Tibial artery (tissue), 4 donors: ENCODE data around the gene RGS7.

Experiments
- DNase-seq, 2 donors: peaks; one replicate each; pipeline ENCODE4 v3.0.0-alpha.2; 2019
- H3K27ac ChIP-seq, 2 donors: fragments of 200-600 bp; sonication (generic) in 1 of 2; 1 replicate in 1 of 2; 2 replicates in 1 of 2; pipeline ENCODE4 v1.5.1; 2018 to 2019; ENCODE audit warnings: mild to moderate bottlenecking in 1 of 2
- H3K27me3 ChIP-seq, 2 donors: fragments of 200-600 bp; sonication (generic) in 1 of 2; one replicate each; pipeline versions ENCODE4 v1.5.1 to v1.6.0; 2016 to 2019
- H3K36me3 ChIP-seq, 3 donors: fragments of 200-600 bp; sonication (generic) in 2 of 3; one replicate each; pipeline ENCODE4 v1.5.1; 2016 to 2019; ENCODE audit warnings: mild to moderate bottlenecking in 2 of 3
- H3K4me1 ChIP-seq, 4 donors: fragments of 200-600 bp; sonication (generic) in 2 of 4; 1 replicate in 3 of 4; 2 replicates in 1 of 4; pipeline ENCODE4 v1.5.1; 2016 to 2019
- H3K4me3 ChIP-seq, 2 donors: fragments of 200-600 bp; sonication (generic) in 1 of 2; 1 replicate in 1 of 2; 2 replicates in 1 of 2; pipeline ENCODE4 v1.5.1; 2018 to 2019; ENCODE audit warnings: mild to moderate bottlenecking in 2 of 2
- H3K9me3 ChIP-seq, 3 donors: fragments of 200-600 bp; sonication (generic) in 1 of 3; one replicate each; pipeline ENCODE4 v1.5.1; 2016 to 2019
- CTCF ChIP-seq, 2 experiments: fragments of 200-600 bp in 1 of 2; fragments of 450-650 bp in 1 of 2; IDR thresholded peaks; one replicate each; pipeline ENCODE4 v1.5.1; 2017 to 2019; ENCODE audit warnings: antibody characterized with exemption in 2 of 2, mild to moderate bottlenecking in 1 of 2, moderate library complexity in 1 of 2
- intact Hi-C: fragments of 100-400 bp; cut with DNase I; formaldehyde crosslinking; loops from one replicate; pipeline ENCODE4 v1.15.0; 2023; ENCODE audit warnings: low total_unique reads

Gene RGS7

GRCh38 chr1:241115784-241116183, 241.2 kb downstream of the RGS7 start:
- TF ChIP-seq CTCF (IDR thresholded peaks at IDR 0.05): no peak
- no peak for DNase-seq

GRCh38 chr1:241114699-241115233, 242.2 kb downstream of the RGS7 start:
- Histone ChIP-seq H3K27ac (no peak overlapping the region), H3K36me3 (no peaks in the 10 kb centered on the region), H3K9me3 (no peaks in the 10 kb centered on the region), H3K4me3 (no peak overlapping the region), H3K4me1 (no peaks in the 10 kb centered on the region), H3K27me3 (no peaks in the 10 kb centered on the region)
- intact Hi-C loops: no loop called here
- no peak for TF ChIP-seq CTCF (IDR thresholded peaks at IDR 0.05)
- DNase-seq: no peak

More at GRCh38 chr1:241115784-241116183, 241.2 kb downstream of the RGS7 start:
- Histone ChIP-seq H3K4me3 (no peak overlapping the region), H3K27me3 (no peaks in the 10 kb centered on the region), H3K4me1 (no peaks in the 10 kb centered on the region), H3K9me3 (no peaks in the 10 kb centered on the region), H3K27ac (no peak overlapping the region), H3K36me3 (no peaks in the 10 kb centered on the region)
- intact Hi-C loops: no loop called here

- intact Hi-C loops: no loop called here
- H3K4me3 ChIP-seq: no peak overlapping the region
- no peaks in the 10 kb centered on the region for H3K36me3 ChIP-seq
- DNase-seq: no peak
- H3K9me3 ChIP-seq: no peaks in the 10 kb centered on the region
- no peak overlapping the region for H3K27ac ChIP-seq
- no peak for TF ChIP-seq CTCF (IDR thresholded peaks at IDR 0.05)
- no peaks in the 10 kb centered on the region for H3K27me3 ChIP-seq
- H3K4me1 ChIP-seq: no peaks in the 10 kb centered on the region
These were observed 243.4 kb downstream of the RGS7 start for GRCh38 chr1:241113557-241113956.

DNA sequence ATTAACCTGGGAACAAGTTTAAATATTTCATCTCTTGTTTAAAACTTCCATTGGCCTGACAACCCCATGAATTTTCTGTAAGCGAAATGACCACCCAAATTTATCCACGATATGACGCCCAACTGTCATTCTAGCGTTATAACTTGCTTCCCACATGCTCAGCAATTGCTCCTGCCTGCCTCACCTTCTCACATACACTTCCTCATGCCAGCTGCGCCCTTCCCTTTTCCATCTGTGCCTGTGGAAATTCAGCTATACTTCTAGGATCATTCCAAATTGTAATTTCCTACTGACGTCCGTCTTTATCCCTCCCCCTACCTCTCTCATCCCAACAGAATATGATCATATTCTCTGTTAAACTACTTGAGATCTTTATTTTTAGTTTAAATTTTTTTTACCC, 248.0 kb downstream of the RGS7 start:
- no peak overlapping the region for H3K27ac ChIP-seq
- H3K9me3 ChIP-seq: no peaks in the 10 kb centered on the region
- H3K4me3 ChIP-seq: no peak overlapping the region
- no peaks in the 10 kb centered on the region for H3K27me3 ChIP-seq
- intact Hi-C loops: no loop called here
- no peak for TF ChIP-seq CTCF (IDR thresholded peaks at IDR 0.05)
- H3K4me1 ChIP-seq: no peaks in the 10 kb centered on the region
- no peaks in the 10 kb centered on the region for H3K36me3 ChIP-seq
- no peak for DNase-seq

DNA sequence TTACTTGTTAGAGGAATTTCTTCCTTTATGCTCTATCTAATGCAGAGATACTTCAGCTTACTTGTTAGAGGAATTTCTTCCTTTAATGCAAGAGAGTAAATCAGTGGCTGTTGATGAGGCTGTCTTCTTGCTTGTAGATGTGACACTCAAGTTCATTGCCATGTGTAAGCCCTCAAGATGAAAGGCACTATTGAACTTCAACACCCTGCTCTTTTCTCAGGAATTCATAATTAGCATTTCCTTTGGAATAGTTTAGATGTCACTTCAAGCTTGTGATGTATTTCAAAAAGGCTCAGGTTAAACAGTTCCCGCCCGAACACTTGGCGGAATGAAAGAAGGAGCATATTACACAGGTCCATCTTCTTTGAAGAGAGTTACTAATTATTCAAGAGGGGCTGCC, 251.9 kb downstream of the RGS7 start:
- Histone ChIP-seq H3K9me3 (no peaks in the 10 kb centered on the region), H3K27ac (no peak overlapping the region), H3K36me3 (no peaks in the 10 kb centered on the region), H3K4me3 (no peak overlapping the region), H3K27me3 (no peaks in the 10 kb centered on the region), H3K4me1 (no peaks in the 10 kb centered on the region)
- TF ChIP-seq CTCF (IDR thresholded peaks at IDR 0.05): no peak
- no peak for DNase-seq
- intact Hi-C loops: no loop called here

DNA sequence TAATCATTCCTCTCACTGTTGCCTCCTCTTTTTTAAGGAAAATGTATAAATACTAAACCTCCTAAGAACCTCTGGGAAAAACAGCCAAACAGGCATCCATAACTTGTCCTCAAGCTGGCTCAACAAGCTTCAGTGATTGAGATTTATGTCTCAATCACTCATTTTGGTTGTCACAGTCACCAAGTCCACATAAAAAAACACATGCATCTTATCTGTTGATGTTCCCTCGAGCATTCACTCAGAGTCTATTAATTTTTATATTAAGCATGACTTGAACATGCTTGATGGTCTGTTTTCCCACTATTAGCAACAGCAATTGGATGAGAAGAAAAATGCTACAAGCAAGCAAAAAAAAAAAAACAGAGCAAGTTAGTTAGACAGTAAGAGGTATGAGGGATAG, 254.3 kb downstream of the RGS7 start:
- Histone ChIP-seq H3K27me3 (no peaks in the 10 kb centered on the region), H3K4me3 (no peak overlapping the region), H3K27ac (no peak overlapping the region), H3K36me3 (no peaks in the 10 kb centered on the region), H3K9me3 (no peaks in the 10 kb centered on the region), H3K4me1 (no peaks in the 10 kb centered on the region)
- intact Hi-C loops: no loop called here
- no peak for DNase-seq
- no peak for TF ChIP-seq CTCF (IDR thresholded peaks at IDR 0.05)
